Stimulated activated CD4-positive, alpha-beta T cell treated with anti-CD3 and anti-CD28 coated beads, Interleukin-2, amount 100 ng/mL, for 24 hours (primary cell): Measurements from ENCODE around the gene MTMR4.
"Not testable (repeated sequence)": the region's sequence is repeated elsewhere in the genome, so short reads cannot be mapped to it uniquely, and the experiment has no call there.

ENCODE experiments used
- DNase-seq, 2 donors: peaks; one replicate each; pipeline ENCODE4 v3.0.0-alpha.2; 2020

The MTMR4 gene

GRCh38 chr17:58513965-58514769 lies at the start of gene MTMR4:
MTMR4 (minus strand) TSS chr17:58514638; CDS start chr17:58514407, 231 bp downstream.
- DNase-seq, result peak; percentile 77 to 82

- no peak for DNase-seq
These were observed 46.1 kb upstream of the MTMR4 start for GRCh38 chr17:58560511-58560910.

GRCh38 chr17:58557981-58558380 lies 43.5 kb upstream of the MTMR4 start:
- no peak for DNase-seq

- DNase-seq, result no peak
These were observed 42.4 kb upstream of the MTMR4 start for GRCh38 chr17:58556833-58557250.

GRCh38 chr17:58555109-58555508 lies 40.7 kb upstream of the MTMR4 start:
- not testable (repeated sequence) for DNase-seq

- no peak for DNase-seq
These were observed 26.8 kb upstream of the MTMR4 start for GRCh38 chr17:58541249-58541648.

GRCh38 chr17:58539698-58540097 lies 25.3 kb upstream of the MTMR4 start:
- DNase-seq, result no peak

- no peak for DNase-seq
These were observed 24.5 kb upstream of the MTMR4 start for GRCh38 chr17:58538811-58539409.

GRCh38 chr17:58537266-58537665 lies 22.8 kb upstream of the MTMR4 start:
- no peak for DNase-seq

GRCh38 chr17:58536542-58536941 lies 22.1 kb upstream of the MTMR4 start:
- DNase-seq, result no peak

GRCh38 chr17:58535431-58535830 lies 21.0 kb upstream of the MTMR4 start:
- DNase-seq, result no peak

GRCh38 chr17:58534901-58535421 lies 20.5 kb upstream of the MTMR4 start:
- no peak for DNase-seq

- DNase-seq, result no peak
These were observed 19.9 kb upstream of the MTMR4 start for GRCh38 chr17:58534331-58534730.

- no peak for DNase-seq
These were observed 19.3 kb upstream of the MTMR4 start for GRCh38 chr17:58533616-58534188.

- DNase-seq, result no peak
These were observed 18.1 kb upstream of the MTMR4 start for GRCh38 chr17:58532555-58532951.

GRCh38 chr17:58531661-58532554 lies 17.5 kb upstream of the MTMR4 start:
- peak; percentile 70 to 73 for DNase-seq

GRCh38 chr17:58531122-58531521 lies 16.7 kb upstream of the MTMR4 start:
- DNase-seq, result no peak

- no peak for DNase-seq
These were observed 16.2 kb upstream of the MTMR4 start for GRCh38 chr17:58530655-58531054.

- DNase-seq, result no peak
These were observed 14.8 kb upstream of the MTMR4 start for GRCh38 chr17:58529275-58529674.

- no peak for DNase-seq
These were observed 14.0 kb upstream of the MTMR4 start for GRCh38 chr17:58528443-58528842.

GRCh38 chr17:58527949-58528348 lies 13.5 kb upstream of the MTMR4 start:
- no peak for DNase-seq

GRCh38 chr17:58527306-58527705 lies 12.9 kb upstream of the MTMR4 start:
- no peak for DNase-seq

- no peak for DNase-seq
These were observed 10.8 kb upstream of the MTMR4 start for GRCh38 chr17:58525239-58525638.
